Neutrophil (primary cell): Measurements from ENCODE around the gene PPP1R3G.

ENCODE experiments used
- H3K27ac ChIP-seq: fragments of 200-600 bp; sonication (generic); 2 replicates; pipeline ENCODE4 v1.5.1; 2016; ENCODE audit warnings: mild to moderate bottlenecking, moderate library complexity
- H3K27me3 ChIP-seq: fragments of 200-600 bp; sonication (generic); 2 replicates; pipeline ENCODE4 v1.6.0; 2016; ENCODE audit warnings: mild to moderate bottlenecking
- H3K36me3 ChIP-seq: fragments of 200-600 bp; sonication (generic); 2 replicates; pipeline ENCODE4 v1.5.1; 2017
- H3K4me1 ChIP-seq, 2 experiments: fragments of 200-600 bp in 1 of 2; sonication (generic) in 1 of 2; 1 replicate in 1 of 2; 2 replicates in 1 of 2; pipeline versions ENCODE4 v1.5.1 to v1.6.1; 2013 to 2016; ENCODE audit warnings: low read depth in 1 of 2, low read length in 1 of 2, mild to moderate bottlenecking in 1 of 2, moderate library complexity in 1 of 2; ENCODE audit not compliant: control insufficient read depth in 1 of 2, insufficient read depth in 1 of 2
- H3K4me3 ChIP-seq, 2 experiments: fragments of 200-600 bp in 1 of 2; sonication (generic) in 1 of 2; 1 replicate in 1 of 2; 2 replicates in 1 of 2; pipeline ENCODE4 v1.5.1; 2013 to 2016; ENCODE audit warnings: low read depth in 1 of 2, low read length in 1 of 2, mild to moderate bottlenecking in 1 of 2, moderate library complexity in 1 of 2
- H3K9me3 ChIP-seq: fragments of 200-600 bp; sonication (generic); 2 replicates; pipeline ENCODE4 v1.5.1; 2016
- CTCF ChIP-seq: fragments of 200-600 bp; sonication (generic); IDR thresholded peaks from 2 replicates; pipeline ENCODE4 v1.5.1; 2016; ENCODE audit warnings: antibody characterized with exemption

Gene PPP1R3G

GRCh38 chr6:5045416-5045815, 39.7 kb upstream of the PPP1R3G start:
- no peaks in the 10 kb centered on the region for H3K4me1 ChIP-seq
- no peak overlapping the region for H3K27ac ChIP-seq
- H3K4me3 ChIP-seq: no peak overlapping the region
- H3K36me3 ChIP-seq: no peaks in the 10 kb centered on the region
- H3K27me3 ChIP-seq: no peaks in the 10 kb centered on the region
- no peaks in the 10 kb centered on the region for H3K9me3 ChIP-seq
- TF ChIP-seq CTCF: no peak

GRCh38 chr6:5046430-5046829, 38.7 kb upstream of the PPP1R3G start:
- no peaks in the 10 kb centered on the region for H3K27me3 ChIP-seq
- no peaks in the 10 kb centered on the region for H3K9me3 ChIP-seq
- no peak overlapping the region for H3K4me3 ChIP-seq
- TF ChIP-seq CTCF: no peak
- H3K4me1 ChIP-seq: no peaks in the 10 kb centered on the region
- H3K36me3 ChIP-seq: no peaks in the 10 kb centered on the region
- H3K27ac ChIP-seq: no peak overlapping the region

GRCh38 chr6:5050009-5050408, 35.1 kb upstream of the PPP1R3G start:
- no peak for TF ChIP-seq CTCF
- H3K4me1 ChIP-seq: no peaks in the 10 kb centered on the region

GRCh38 chr6:5051394-5051793, 33.7 kb upstream of the PPP1R3G start:
- Histone ChIP-seq H3K4me1 (no peaks in the 10 kb centered on the region), H3K4me3 (no peak overlapping the region), H3K36me3 (no peaks in the 10 kb centered on the region), H3K27ac (no peak overlapping the region), H3K9me3 (no peaks in the 10 kb centered on the region), H3K27me3 (no peaks in the 10 kb centered on the region)
- no peak for TF ChIP-seq CTCF

More at GRCh38 chr6:5050009-5050408, 35.1 kb upstream of the PPP1R3G start:
- no peaks in the 10 kb centered on the region for H3K27me3 ChIP-seq
- H3K4me3 ChIP-seq: no peak overlapping the region
- no peaks in the 10 kb centered on the region for H3K36me3 ChIP-seq
- no peak overlapping the region for H3K27ac ChIP-seq
- no peaks in the 10 kb centered on the region for H3K9me3 ChIP-seq

- Histone ChIP-seq H3K27me3 (no peaks in the 10 kb centered on the region), H3K4me3 (no peak overlapping the region), H3K27ac (no peak overlapping the region), H3K9me3 (no peaks in the 10 kb centered on the region), H3K36me3 (no peaks in the 10 kb centered on the region), H3K4me1 (peaks cover 0 to 5% of the 10 kb centered on the region in 2 experiments)
- TF ChIP-seq CTCF: no peak
Measured at GRCh38 chr6:5053038-5053437, 32.1 kb upstream of the PPP1R3G start.

- H3K9me3 ChIP-seq: no peaks in the 10 kb centered on the region
Measured at GRCh38 chr6:5053864-5054244, 31.3 kb upstream of the PPP1R3G start.

More at GRCh38 chr6:5053864-5054244, 31.3 kb upstream of the PPP1R3G start:
- Histone ChIP-seq H3K4me3 (no peak overlapping the region), H3K27me3 (no peaks in the 10 kb centered on the region), H3K4me1 (peaks cover 0 to 5% of the 10 kb centered on the region in 2 experiments), H3K36me3 (no peaks in the 10 kb centered on the region), H3K27ac (no peak overlapping the region)
- no peak for TF ChIP-seq CTCF
